ENCODE results near the gene TNS2. TPM values are rescaled to one million over a fixed set of nuclear protein-coding genes. Genes with fewer than 3 reads are reported as not detected.

TNS2 gene
- total RNA-seq, 2 donors from 2014 or later, result 66.5 to 180 TPM

- H3K36me3 ChIP-seq, result no peaks in the 10 kb centered on the region
- H3K9me3 ChIP-seq, result no peaks in the 10 kb centered on the region
- TF ChIP-seq POLR2AphosphoS5 (IDR thresholded peaks at IDR 0.05) (peak; percentile 71), CTCF (IDR thresholded peaks at IDR 0.05) (peak in 2 of 4 experiments; percentile 44 to 55), POLR2A (IDR thresholded peaks at IDR 0.05) (no peak)
- peak overlapping the region; percentile 99 for H3K27ac ChIP-seq
- peak overlapping the region; percentile 34 to 43 for H3K4me3 ChIP-seq
- H3K27me3 ChIP-seq (replicated peaks; ENCODE audit: insufficient read depth), result no peaks in the 10 kb centered on the region
- intact Hi-C loops (cut with DNase I), result no loop called here
- H3K4me1 ChIP-seq (replicated peaks), result peaks cover 41% of the 10 kb centered on the region
- DNase-seq (ENCODE audit: low spot score), result peak; percentile 83
- 12% methylated on average over 10 of the region's 10 CpGs for WGBS
Observed at GRCh38 chr12:53048033-53048779, 1.7 kb upstream of the TNS2 start.

- Histone ChIP-seq H3K27ac (peak overlapping the region; percentile 99), H3K27me3 (replicated peaks; ENCODE audit: insufficient read depth) (no peaks in the 10 kb centered on the region), H3K36me3 (no peaks in the 10 kb centered on the region), H3K9me3 (no peaks in the 10 kb centered on the region), H3K4me3 (peak overlapping the region; percentile 24 to 52), H3K4me1 (replicated peaks) (peaks cover 47% of the 10 kb centered on the region)
- intact Hi-C loops (cut with DNase I), result no loop called here
- no peak for DNase-seq (ENCODE audit: low spot score)
- no peak for TF ChIP-seq CTCF (IDR thresholded peaks at IDR 0.05)
- TF ChIP-seq POLR2AphosphoS5 (IDR thresholded peaks at IDR 0.05), result no peak
- TF ChIP-seq POLR2A (IDR thresholded peaks at IDR 0.05), result no peak
- 11% methylated on average over 5 of the region's 6 CpGs for WGBS
Observed at GRCh38 chr12:53048780-53049401, 974 bp upstream of the TNS2 start.

GRCh38 chr12:53050426-53051057, 677 bp downstream of the TNS2 start:
- peaks cover 49% of the 10 kb centered on the region for H3K4me1 ChIP-seq (replicated peaks)
- H3K4me3 ChIP-seq, result peak overlapping the region; percentile 24 to 52
- no peaks in the 10 kb centered on the region for H3K9me3 ChIP-seq
- no peak for DNase-seq (ENCODE audit: low spot score)
- intact Hi-C loops (cut with DNase I), result loop anchor here (10.0 kb wide), 1 partner anchor 454 kb away; the partner anchor contains the start of genes NPFF and TARBP2
- peak overlapping the region; percentile 99 for H3K27ac ChIP-seq
- no peak for TF ChIP-seq POLR2AphosphoS5 (IDR thresholded peaks at IDR 0.05)
- TF ChIP-seq CTCF (IDR thresholded peaks at IDR 0.05), result no peak
- TF ChIP-seq POLR2A (IDR thresholded peaks at IDR 0.05), result no peak
- no peaks in the 10 kb centered on the region for H3K36me3 ChIP-seq
- 45% methylated on average over 2 of the region's 2 CpGs for WGBS
- H3K27me3 ChIP-seq (replicated peaks; ENCODE audit: insufficient read depth), result no peaks in the 10 kb centered on the region

GRCh38 chr12:53051058-53051880, 1.4 kb downstream of the TNS2 start:
- H3K4me1 ChIP-seq (replicated peaks), result peaks cover 49% of the 10 kb centered on the region
- no peaks in the 10 kb centered on the region for H3K27me3 ChIP-seq (replicated peaks; ENCODE audit: insufficient read depth)
- TF ChIP-seq POLR2AphosphoS5 (IDR thresholded peaks at IDR 0.05) (peak; percentile 76), POLR2A (IDR thresholded peaks at IDR 0.05) (no peak), CTCF (IDR thresholded peaks at IDR 0.05) (peak in 2 of 4 experiments; percentile 37 to 53)
- intact Hi-C loops (cut with DNase I), result loop anchor here (10.0 kb wide), 1 partner anchor 454 kb away; the partner anchor contains the start of genes NPFF and TARBP2
- no peaks in the 10 kb centered on the region for H3K9me3 ChIP-seq
- peak; percentile 66 for DNase-seq (ENCODE audit: low spot score)
- no peaks in the 10 kb centered on the region for H3K36me3 ChIP-seq
- WGBS, result 40% methylated on average over 11 of the region's 11 CpGs
- H3K4me3 ChIP-seq, result peak overlapping the region; percentile 24 to 52
- peak overlapping the region; percentile 99 for H3K27ac ChIP-seq

All from prostate gland (tissue), 2 donors.